IPS DF 6.9 (cell line): ENCODE measurements around the gene CDH23.

Experiments used
- DNase-seq: peaks from one replicate; pipeline ENCODE4 v3.0.0-alpha.2; 2013; ENCODE audit warnings: low read depth, low spot score
- H3K27ac ChIP-seq: one replicate; pipeline ENCODE4 v1.5.1; 2013; ENCODE audit warnings: low read length, control low read depth
- H3K27me3 ChIP-seq: 2 replicates; pipeline ENCODE4 v1.6.1; 2013; ENCODE audit warnings: mild to moderate bottlenecking, low read length; ENCODE audit not compliant: control insufficient read depth, insufficient read depth
- H3K36me3 ChIP-seq: 2 replicates; pipeline ENCODE4 v1.6.1; 2013; ENCODE audit warnings: low read length; ENCODE audit not compliant: control insufficient read depth, insufficient read depth
- H3K4me1 ChIP-seq: 2 replicates; pipeline ENCODE4 v1.6.1; 2013; ENCODE audit warnings: low read length; ENCODE audit not compliant: control insufficient read depth, insufficient read depth
- H3K4me3 ChIP-seq: 2 replicates; pipeline ENCODE4 v1.5.1; 2013; ENCODE audit warnings: mild to moderate bottlenecking, low read length
- H3K9me3 ChIP-seq: 2 replicates; pipeline ENCODE4 v1.6.1; 2013; ENCODE audit warnings: low read length, inconsistent platforms; ENCODE audit not compliant: control insufficient read depth, insufficient read depth
- WGBS: extraction: QIAGEN DNeasy Blood & Tissue Kit; methylation state at CpG from one replicate; pipeline ENCODE4 v1.1.7; 2013; ENCODE audit warnings: mixed read lengths, missing lambda C conversion rate; ENCODE audit not compliant: insufficient read length, insufficient coverage; 5-methylcytosine and 5-hydroxymethylcytosine counted together

The CDH23 gene

GRCh38 chr10:71368643-71369042 is 28.1 kb upstream of the CDH23 start:
- Histone ChIP-seq H3K36me3 (no peaks in the 10 kb centered on the region), H3K4me1 (no peaks in the 10 kb centered on the region), H3K9me3 (no peaks in the 10 kb centered on the region; the same call in 1 of the 2 replicates), H3K27ac (no peak overlapping the region), H3K4me3 (no peak overlapping the region), H3K27me3 (no peaks in the 10 kb centered on the region)
- no peak for DNase-seq
- WGBS = no CpG with 5 or more reads among the region's 2 CpGs

DNA sequence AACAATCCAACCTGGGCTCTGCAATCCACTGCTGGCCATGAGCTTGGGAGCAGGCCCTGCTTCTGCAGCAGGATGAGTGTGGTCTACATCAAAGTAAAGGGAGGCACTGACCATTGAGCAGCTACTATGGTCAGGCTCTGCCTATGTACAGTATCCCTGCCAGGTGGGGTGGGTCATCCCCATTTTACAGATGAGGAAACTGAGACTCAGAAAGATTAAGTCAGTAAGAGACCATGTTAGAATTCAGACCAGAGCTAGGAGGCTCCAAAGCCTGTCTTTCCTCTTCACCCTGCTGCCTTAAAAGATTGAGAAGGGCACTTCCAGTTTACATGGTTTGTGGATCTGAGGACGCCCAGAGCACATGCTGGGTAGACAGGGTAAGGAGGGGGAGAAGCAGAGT is 27.1 kb upstream of the CDH23 start:
- no CpG with 5 or more reads among the region's 1 CpG for WGBS
- Histone ChIP-seq H3K9me3 (no peaks in the 10 kb centered on the region; the same call in 1 of the 2 replicates), H3K4me3 (no peak overlapping the region), H3K27ac (no peak overlapping the region), H3K4me1 (no peaks in the 10 kb centered on the region), H3K27me3 (no peaks in the 10 kb centered on the region), H3K36me3 (no peaks in the 10 kb centered on the region)
- DNase-seq = no peak

GRCh38 chr10:71370031-71370430 is 26.7 kb upstream of the CDH23 start:
- Histone ChIP-seq H3K36me3 (no peaks in the 10 kb centered on the region), H3K4me1 (no peaks in the 10 kb centered on the region), H3K27ac (no peak overlapping the region), H3K4me3 (no peak overlapping the region), H3K27me3 (no peaks in the 10 kb centered on the region), H3K9me3 (no peaks in the 10 kb centered on the region; the same call in 1 of the 2 replicates)
- no CpG with 5 or more reads among the region's 3 CpGs for WGBS
- no peak for DNase-seq

DNA sequence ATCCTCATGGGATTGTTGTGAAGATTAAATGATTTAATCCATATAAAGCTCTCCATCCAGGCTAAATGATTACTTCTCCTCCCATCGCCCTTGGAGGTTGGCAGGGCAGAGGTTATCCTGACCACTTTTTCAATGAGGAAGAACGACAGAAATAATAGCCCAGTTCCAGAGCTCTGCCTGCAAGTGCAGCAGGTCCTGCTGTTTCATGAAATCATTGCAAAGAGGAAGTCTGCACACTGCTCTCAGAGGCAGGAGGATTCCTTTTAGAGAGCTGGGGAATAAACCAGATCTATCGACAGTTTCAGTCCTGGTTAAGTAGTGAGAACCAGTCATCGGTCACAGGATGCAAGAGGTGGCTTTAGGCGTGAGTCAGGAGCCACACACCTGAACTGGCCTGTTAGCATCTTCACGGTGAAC is 25.0 kb upstream of the CDH23 start:
- Histone ChIP-seq H3K4me3 (no peak overlapping the region), H3K27ac (no peak overlapping the region), H3K36me3 (no peaks in the 10 kb centered on the region), H3K4me1 (no peaks in the 10 kb centered on the region), H3K27me3 (no peaks in the 10 kb centered on the region), H3K9me3 (no peaks in the 10 kb centered on the region; the same call in 1 of the 2 replicates)
- DNase-seq = no peak
- WGBS = no CpG with 5 or more reads among the region's 6 CpGs

DNA sequence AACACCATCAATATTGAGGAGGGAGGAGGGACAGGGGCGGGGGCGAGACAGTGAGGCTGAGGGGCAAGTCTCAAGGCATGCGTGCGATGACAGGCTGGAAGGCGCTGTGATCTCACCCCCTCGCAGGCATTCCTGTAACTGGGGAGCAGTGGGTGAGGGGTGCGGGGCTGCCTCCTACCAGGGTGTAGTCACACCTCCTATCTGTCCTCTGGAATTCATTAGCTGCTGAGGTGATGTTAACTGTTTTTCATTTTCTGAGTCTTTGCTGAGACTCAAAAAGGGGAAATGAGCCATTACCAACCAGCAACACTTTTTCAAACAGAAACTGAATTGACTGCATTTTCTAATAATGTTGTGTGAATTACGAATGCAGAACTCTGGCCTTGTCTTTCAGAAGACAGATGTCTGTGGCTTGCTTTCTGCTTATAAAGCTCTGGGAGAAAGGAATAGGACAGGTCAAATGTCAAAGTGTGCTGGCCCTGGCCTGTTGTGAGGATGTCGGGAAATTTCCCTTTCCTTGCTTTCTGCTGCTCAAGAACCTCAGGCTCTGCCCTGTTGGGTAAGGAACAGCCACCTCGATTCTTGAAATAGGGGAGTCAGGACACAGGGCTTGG is 23.7 kb upstream of the CDH23 start:
- Histone ChIP-seq H3K27me3 (no peaks in the 10 kb centered on the region), H3K27ac (no peak overlapping the region), H3K9me3 (no peaks in the 10 kb centered on the region; the same call in 1 of the 2 replicates), H3K4me3 (no peak overlapping the region), H3K4me1 (no peaks in the 10 kb centered on the region), H3K36me3 (no peaks in the 10 kb centered on the region)
- no CpG with 5 or more reads among the region's 10 CpGs for WGBS
- DNase-seq = no peak

- Histone ChIP-seq H3K4me1 (no peaks in the 10 kb centered on the region), H3K27me3 (no peaks in the 10 kb centered on the region; the same call in 1 of the 2 replicates), H3K9me3 (no peaks in the 10 kb centered on the region; the same call in 1 of the 2 replicates), H3K4me3 (no peak overlapping the region), H3K27ac (no peak overlapping the region), H3K36me3 (no peaks in the 10 kb centered on the region)
- no CpG with 5 or more reads among the region's 11 CpGs for WGBS
- no peak for DNase-seq
These were observed 22.1 kb upstream of the CDH23 start for GRCh38 chr10:71374481-71375233.

- WGBS = no CpG with 5 or more reads among the region's 3 CpGs
- H3K4me1 ChIP-seq = no peaks in the 10 kb centered on the region
- no peaks in the 10 kb centered on the region; the same call in 1 of the 2 replicates for H3K27me3 ChIP-seq
- no peak for DNase-seq
- no peak overlapping the region for H3K4me3 ChIP-seq
- no peak overlapping the region for H3K27ac ChIP-seq
- H3K36me3 ChIP-seq = no peaks in the 10 kb centered on the region
- H3K9me3 ChIP-seq = no peaks in the 10 kb centered on the region; the same call in 1 of the 2 replicates
These were observed 20.8 kb upstream of the CDH23 start for GRCh38 chr10:71375952-71376351.

GRCh38 chr10:71378336-71379117 is 18.2 kb upstream of the CDH23 start:
- Histone ChIP-seq H3K9me3 (no peaks in the 10 kb centered on the region; the same call in 1 of the 2 replicates), H3K4me3 (no peak overlapping the region), H3K36me3 (no peaks in the 10 kb centered on the region), H3K4me1 (no peaks in the 10 kb centered on the region), H3K27me3 (no peaks in the 10 kb centered on the region; the same call in 1 of the 2 replicates), H3K27ac (no peak overlapping the region)
- no peak for DNase-seq
- no CpG with 5 or more reads among the region's 6 CpGs for WGBS

DNA sequence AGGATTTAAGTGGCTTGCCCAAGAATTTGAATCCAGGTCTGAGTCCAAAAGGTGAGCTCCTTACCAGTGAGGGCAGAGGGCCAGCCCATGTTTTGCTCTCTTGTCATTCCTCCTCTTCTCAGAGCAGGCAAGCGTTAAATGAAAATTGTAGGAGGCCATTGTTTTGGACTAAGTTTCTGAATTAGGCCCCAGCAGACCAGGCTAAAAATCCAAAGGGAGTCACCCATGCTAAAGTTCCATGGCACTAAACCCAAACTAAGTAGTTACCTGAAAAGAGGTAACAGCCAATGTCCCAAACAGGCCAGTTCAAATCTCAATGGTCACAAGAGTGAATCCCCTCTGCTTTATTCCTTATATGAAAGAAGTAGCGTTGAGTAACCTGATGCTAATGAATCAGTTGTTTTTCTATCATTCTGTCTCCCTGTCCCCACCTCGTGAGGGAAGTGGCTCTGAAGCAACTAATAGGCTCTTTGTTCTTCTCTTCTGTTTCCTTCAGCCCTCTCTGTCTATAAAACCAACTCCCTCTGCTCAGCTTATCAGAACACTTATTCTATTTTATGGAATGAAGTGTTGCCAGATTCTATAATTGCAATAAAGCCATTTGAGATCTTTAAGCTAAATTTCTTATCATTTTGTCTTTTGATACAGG is 17.5 kb upstream of the CDH23 start:
- Histone ChIP-seq H3K36me3 (no peaks in the 10 kb centered on the region), H3K9me3 (no peaks in the 10 kb centered on the region), H3K27me3 (no peaks in the 10 kb centered on the region; the same call in 1 of the 2 replicates), H3K4me1 (no peaks in the 10 kb centered on the region), H3K27ac (no peak overlapping the region), H3K4me3 (no peak overlapping the region)
- no peak for DNase-seq
- no CpG with 5 or more reads among the region's 3 CpGs for WGBS

DNA sequence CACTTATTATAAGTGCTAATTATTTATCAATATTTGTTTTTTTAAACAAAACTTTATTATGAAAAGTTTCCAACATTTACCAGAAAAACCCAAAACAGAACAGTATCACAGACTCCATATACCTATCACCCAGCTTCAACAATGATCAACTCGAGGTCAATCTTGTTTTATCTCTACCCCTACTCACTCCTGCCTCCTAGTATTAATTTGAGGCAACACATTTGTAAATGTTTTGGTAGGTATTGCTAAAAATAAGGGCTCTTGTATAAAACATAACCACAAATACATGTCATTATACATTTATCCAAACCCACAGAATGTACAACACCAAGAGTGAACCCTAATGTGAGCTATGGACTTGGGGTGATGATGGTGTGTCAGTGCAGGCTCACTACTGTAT is 15.9 kb upstream of the CDH23 start:
- no peaks in the 10 kb centered on the region; the same call in 1 of the 2 replicates for H3K27me3 ChIP-seq
- no peaks in the 10 kb centered on the region for H3K36me3 ChIP-seq
- no peak overlapping the region for H3K4me3 ChIP-seq
- WGBS = no CpG with 5 or more reads among the region's 1 CpG
- DNase-seq = no peak
- H3K27ac ChIP-seq = no peak overlapping the region
- no peaks in the 10 kb centered on the region for H3K9me3 ChIP-seq
- H3K4me1 ChIP-seq = no peaks in the 10 kb centered on the region
